ENCODE results near the gene DLGAP1. TPM values are rescaled to one million over a fixed set of nuclear protein-coding genes. Genes with fewer than 3 reads are reported as not detected.
"Not testable (repeated sequence)": the region's sequence is repeated elsewhere in the genome, so short reads cannot be mapped to it uniquely, and the experiment has no call there.

Gene DLGAP1
- total RNA-seq, 1 donor from 2014 or later: not detected

DNA sequence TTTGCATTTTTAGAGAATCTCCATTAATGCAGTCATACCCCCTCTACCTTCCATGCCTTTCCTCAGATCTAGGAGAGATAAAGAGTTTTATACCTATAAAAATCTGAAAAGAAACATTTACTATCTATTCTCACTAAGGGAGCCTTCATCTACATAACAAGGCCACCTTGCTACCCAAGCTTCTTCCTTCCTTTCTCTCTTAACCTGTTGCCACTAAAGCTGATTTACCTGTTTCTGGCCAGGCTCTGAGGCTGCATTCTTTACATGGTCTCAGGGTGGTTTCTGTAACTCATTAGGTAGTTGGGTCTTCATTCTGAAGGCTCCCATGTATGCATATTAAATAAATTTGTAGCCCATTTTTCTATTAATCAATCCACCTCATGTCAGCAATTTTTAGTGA lies 391.6 kb downstream of the DLGAP1 start:
- ATAC-seq: no peak
- intact Hi-C loops (cut with DNase I): no loop called here
- no peak for DNase-seq (ENCODE audit: missing footprints)

DNA sequence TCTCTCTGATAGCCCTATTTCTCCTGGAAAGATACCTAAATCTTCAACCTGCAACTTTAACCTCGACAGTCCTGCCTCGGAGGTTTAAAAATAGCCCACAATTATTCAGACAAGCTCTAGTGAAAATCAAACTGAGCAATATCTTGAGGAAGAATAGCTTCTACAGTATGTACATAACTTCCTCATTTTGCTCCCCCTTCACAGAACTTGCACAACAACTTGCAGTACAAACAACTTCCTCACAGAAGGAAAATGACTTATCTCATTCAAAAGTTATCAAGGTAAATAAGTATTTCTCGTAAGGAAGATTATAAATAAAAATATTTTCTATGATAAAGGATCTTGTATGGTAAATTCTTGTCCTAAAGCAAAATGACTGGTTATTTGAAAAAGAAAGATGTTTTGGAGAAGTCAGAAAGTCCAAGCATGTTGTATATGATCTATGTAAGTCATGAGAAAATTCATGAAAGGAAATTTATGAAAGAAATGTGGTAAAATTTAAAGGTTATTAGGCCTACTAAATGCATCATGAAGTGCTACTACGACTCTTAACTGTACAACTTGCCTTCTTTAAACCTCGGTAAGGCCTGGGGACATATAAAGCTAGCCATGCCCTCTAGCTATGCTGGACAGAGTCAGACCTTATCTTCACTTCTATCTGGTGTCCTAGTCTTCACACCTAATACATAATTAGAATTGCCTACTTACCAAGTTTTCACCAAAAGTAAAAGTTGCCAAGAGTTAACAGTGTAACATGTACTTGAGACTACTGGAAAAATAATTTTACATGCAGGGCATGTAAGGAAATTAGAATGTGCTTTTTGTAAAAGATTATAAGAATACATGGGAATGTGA lies 394.5 kb downstream of the DLGAP1 start:
- no peak for ATAC-seq
- intact Hi-C loops (cut with DNase I): no loop called here
- DNase-seq (ENCODE audit: missing footprints): no peak

DNA sequence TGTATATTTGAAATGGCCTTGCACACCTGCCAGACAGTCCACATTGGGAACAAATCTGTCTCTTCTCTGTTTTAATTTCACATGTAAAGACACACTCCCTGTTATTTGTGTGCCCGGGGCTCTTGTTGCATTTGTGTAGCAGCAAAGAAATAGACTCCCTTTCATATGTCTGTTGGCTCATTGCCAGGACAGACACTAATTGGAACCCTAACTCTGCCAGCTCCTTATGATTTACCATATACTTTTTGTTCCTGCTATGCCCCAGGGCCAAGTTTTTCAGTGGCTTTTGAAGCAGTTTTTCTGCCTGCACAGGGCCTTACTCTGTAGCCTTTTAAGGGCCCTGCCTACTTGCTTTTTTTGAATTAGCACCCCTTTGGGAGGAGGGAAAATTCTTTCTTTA lies 396.9 kb downstream of the DLGAP1 start:
- DNase-seq (ENCODE audit: missing footprints) (no peak), ATAC-seq (no peak)
- intact Hi-C loops (cut with DNase I): no loop called here

DNA sequence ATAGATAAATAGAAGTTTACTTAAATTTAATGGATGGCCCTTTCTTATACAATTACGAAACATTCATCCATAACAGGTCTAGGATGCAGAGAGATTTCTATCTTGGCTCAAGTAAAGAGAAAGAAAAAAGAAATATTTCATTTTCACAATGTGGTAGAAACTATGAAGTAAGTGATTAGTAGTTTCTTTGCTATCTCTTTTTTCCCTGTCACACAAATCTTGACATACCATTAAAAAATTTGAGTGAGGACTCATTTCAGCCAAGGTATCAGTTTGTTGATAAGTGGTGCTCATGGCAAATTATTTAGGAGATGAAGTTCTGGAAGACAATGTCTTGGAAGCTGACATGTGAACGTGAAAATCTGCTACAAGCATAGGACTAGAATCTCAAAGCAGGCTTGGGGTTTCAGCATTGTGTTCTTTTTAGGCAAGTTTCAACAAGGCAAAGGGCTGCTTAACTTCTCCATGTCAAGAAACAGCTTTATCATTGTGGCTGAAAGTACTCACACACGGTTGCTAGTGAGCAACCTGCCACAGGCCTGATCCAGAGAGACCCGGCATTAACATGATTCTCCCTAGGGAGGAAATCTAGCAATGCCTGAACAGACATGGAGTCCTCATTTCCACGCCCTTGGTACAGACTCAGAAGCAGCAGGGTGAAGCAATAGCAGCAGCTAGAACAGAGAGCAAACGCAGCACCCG lies 414.6 kb downstream of the DLGAP1 start:
- intact Hi-C loops (cut with DNase I): no loop called here
- DNase-seq (ENCODE audit: missing footprints) (no peak), ATAC-seq (no peak)

DNA sequence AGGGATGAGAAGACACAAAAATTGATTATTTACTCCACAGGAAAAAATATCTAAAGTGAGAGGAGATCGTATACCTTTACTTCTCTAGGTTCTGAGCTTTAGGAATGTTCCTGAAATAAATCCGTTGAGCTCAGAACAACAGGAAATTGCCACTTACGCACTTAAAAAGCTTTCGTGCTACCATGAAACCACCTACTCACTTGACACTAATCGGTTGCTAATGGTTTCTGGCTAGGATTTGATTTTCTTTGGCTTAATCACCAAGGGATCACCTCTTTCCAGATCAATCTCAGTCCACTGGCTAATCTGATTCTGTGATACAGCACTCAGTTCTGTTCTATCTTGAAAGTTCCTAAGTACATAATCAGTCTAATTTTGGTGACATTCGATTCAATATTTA lies 419.6 kb downstream of the DLGAP1 start:
- no peak for DNase-seq (ENCODE audit: missing footprints)
- intact Hi-C loops (cut with DNase I): no loop called here
- ATAC-seq: no peak

DNA sequence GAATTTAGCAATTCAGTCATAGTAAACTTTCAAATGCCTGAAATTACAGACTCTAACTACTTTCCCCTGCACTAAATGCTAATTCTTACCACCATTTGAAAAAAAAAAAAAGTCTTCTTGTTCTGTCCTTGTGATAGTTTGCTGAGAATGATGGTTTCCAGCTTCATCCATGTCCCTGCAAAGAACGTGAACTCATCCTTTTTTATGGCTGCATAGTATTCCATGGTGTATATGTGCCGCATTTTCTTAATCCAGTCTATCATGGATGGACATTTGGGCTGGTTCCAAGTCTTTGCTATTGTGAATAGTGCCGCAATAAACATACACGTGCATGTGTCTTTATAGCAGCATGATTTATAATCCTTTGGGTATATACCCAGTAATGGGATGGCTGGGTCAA lies 420.3 kb downstream of the DLGAP1 start:
- DNase-seq (ENCODE audit: missing footprints); ATAC-seq; intact Hi-C loops (cut with DNase I): not testable (repeated sequence)

DNA sequence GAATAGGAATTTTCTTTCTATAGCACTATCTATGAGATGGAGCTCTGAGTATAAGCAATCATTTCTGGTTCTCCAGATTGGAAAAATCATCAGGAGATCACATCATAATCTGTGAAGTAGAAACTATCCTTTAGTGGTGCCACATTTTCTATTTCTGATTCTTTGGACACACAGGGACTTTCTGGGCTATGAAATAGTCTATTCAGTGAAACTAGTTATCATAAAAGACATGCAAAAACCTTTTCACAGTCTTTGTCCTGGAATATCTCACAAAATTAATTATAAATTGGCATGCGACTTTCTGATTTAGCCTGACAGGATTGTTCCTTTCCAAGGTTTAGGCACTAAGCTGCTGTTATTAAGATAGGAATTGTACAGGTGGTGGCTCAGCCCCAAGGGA lies 428.6 kb downstream of the DLGAP1 start:
- intact Hi-C loops (cut with DNase I): no loop called here
- no peak for ATAC-seq
- no peak for DNase-seq (ENCODE audit: missing footprints)

DNA sequence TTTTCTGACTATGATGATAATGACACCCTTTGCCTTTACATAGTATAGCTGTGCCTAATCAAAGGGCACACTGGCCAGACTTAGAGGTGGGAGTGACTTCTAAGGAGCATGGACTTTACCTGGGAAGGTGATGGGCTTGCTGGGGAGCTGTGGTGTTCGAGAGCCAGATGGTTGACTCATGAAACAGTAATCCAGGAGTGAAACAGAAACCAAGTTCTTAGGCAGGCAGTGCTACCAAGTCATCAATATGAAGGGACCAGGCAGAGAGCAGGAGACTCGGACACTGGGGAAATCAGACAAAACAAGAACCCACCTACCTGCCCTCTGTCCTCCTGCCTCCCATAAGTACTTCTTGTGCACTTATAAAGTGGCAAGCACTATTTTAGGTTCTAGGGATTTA lies 430.4 kb downstream of the DLGAP1 start:
- DNase-seq (ENCODE audit: missing footprints) (no peak), ATAC-seq (no peak)
- intact Hi-C loops (cut with DNase I): no loop called here

DNA sequence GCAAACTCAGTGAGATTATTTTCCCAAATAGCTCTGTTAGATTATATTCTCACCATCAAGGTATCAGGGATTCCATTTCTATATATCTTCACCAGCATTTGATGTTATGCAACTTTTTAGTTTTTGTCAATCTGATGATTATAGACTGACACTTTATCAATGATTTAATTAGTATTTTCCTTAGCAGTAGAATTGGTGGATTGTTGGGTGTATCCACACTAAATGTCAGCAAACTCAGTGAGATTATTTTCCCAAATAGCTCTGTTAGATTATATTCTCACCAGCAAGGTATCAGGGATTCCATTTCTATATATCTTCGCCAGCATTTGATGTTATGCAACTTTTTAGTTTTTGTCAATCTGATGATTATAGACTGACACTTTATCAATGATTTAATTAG lies 432.4 kb downstream of the DLGAP1 start:
- DNase-seq (ENCODE audit: missing footprints); intact Hi-C loops (cut with DNase I); ATAC-seq: not testable (repeated sequence)

DNA sequence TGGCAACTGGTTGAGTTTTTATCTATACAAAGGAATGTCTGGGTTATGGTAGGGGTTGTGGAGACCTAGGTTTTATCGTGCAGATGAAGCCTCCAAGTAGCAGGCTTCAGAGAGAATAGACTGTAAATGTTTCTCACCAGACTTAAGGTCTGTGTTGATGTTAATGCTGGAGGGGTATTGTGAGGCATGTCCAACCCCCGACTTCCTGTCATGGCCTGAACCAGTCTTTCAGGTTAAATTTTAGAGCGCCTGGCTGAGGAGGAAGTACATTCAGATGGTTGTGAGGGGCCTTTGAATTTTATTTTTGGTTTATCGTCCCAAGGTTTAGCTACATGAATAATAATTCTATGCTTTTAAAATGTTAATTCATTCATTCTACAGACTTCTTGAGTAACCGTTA lies 435.1 kb downstream of the DLGAP1 start:
- DNase-seq (ENCODE audit: missing footprints) (no peak), ATAC-seq (no peak)
- intact Hi-C loops (cut with DNase I): no loop called here

DNA sequence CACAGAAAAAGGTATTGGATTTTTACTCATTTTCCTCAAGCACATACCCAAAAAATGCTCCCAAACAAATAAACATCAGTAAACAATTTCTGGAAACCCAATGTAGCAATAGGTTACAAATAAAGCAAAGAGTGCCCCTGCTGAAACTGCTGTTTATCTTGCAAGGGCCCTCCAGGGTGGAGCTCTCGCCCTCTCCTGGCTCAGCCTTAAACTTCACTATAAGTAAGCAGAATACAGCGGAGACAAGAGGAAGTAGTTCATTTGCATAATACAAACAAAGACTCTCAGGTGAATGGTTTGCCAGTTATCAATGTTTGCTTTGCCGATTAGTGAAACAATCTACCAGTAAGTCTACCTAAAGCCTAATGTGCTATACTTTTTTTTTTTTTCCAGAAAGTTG lies 437.6 kb downstream of the DLGAP1 start:
- DNase-seq (ENCODE audit: missing footprints) (no peak), ATAC-seq (no peak)
- intact Hi-C loops (cut with DNase I): no loop called here

DNA sequence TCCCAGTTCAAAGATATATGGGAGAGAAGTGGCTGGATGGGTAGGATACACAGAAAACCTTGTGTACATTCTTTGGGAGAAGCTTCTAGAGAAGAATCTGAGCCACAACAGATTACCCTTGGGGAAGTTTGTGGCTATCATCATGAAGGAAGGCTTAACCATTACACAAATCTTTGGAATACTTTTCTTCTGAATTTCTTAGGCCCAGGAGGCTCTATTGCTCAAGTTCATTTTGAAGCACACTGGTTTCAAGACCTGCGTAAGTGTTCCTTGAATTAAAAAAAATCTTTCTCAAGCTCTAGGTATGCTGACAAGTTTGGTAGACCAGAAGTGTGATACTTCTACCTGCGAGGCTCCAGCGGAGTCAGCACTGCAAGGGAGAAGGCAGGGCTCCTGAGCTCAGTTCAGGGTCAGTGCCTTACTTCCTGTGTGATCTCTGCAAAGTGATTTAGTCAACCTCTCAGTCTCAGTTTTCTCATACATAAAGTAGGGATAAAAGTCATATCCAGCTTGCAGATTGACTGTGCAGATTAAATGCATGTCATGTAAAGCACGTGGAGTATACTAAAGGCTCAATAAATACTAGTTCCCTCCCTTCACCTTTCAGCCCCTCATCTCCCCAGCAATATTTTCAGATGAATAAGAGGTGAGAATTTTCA lies 438.6 kb downstream of the DLGAP1 start:
- intact Hi-C loops (cut with DNase I): no loop called here

DNA sequence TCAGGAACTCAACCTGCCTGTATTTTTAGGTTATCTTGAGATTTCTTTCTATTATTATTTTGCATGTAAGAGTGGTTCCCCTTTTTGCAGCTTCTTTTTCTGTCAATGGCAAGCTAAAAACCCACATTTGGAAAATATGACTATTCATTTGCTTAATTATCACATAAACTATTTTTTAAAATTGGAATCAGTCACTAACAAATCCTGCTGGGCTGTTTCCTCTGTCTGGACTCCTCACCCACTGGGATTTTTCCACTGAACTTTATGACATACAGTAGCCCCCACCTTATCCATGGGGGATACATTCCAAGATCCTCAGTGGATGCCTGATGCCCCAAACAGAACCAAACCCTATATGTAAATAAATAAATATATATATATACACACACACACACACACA lies 447.3 kb downstream of the DLGAP1 start:
- no peak for ATAC-seq
- intact Hi-C loops (cut with DNase I): no loop called here

More for the DNA sequence above, 438.6 kb downstream of the DLGAP1 start:
- DNase-seq (ENCODE audit: missing footprints) (no peak), ATAC-seq (no peak)

DNA sequence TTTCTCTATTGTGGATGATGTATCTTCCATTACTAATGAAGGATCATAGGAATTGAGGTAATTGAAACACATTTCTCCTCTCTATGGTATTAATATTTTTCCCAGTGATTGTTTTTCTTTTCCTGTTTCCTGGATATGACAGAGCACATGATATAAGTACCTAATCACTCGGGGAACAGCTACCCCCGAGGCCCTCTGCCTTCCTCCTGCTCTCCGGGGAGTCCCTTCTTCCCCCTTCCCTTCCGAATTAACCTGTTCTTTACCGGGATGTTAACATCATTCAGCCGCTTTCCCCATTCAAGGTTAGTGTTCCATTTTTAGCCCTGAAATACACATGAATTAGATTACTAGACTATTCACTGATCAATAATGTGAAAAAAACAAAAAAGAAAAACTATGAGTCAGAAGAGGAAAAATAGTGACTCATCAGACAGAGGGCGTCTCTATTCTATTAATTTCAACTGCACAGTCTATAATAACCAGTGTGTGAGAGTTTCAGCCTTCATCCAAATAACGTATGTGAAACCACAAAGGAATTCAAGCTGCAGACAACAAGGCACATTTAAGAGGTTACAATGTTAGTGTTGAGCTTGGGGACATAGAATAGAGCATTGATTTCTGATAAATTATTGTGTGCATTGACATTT lies 450.8 kb downstream of the DLGAP1 start:
- DNase-seq (ENCODE audit: missing footprints) (no peak), ATAC-seq (no peak)
- intact Hi-C loops (cut with DNase I): no loop called here

More for the DNA sequence above, 447.3 kb downstream of the DLGAP1 start:
- no peak for DNase-seq (ENCODE audit: missing footprints)

DNA sequence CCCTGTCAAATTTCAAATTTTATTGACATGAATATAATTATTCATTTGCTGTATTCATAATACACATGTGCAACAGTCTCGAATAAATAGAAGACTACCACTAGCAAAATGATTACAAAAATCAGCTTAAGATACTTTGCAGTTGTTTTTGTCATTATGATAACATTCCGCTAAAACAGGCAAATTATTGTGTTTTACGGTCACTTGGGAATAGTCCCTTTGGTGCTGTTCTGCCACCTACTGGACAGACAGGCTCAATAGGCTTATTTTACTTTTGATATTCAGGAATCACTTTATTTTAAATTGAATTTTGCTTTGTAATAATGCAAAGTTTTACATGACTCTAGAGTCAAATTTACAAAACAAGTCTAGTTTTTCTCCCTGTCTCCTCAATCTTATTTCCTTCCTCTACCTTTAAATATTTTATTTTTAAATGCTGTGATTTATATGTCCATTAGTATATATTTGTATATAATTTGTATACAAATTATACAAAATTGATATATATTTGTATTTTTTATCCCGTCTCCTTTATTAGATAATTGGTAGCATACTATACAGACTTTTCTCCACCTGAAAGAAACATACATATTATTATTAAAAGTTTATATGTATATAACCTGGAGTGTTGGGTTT lies 456.3 kb downstream of the DLGAP1 start:
- intact Hi-C loops (cut with DNase I): loop anchor here (5.0 kb wide), 2 partner anchors 147 to 717 kb away; no protein-coding TSS in a partner anchor
- DNase-seq (ENCODE audit: missing footprints) (no peak), ATAC-seq (no peak)

DNA sequence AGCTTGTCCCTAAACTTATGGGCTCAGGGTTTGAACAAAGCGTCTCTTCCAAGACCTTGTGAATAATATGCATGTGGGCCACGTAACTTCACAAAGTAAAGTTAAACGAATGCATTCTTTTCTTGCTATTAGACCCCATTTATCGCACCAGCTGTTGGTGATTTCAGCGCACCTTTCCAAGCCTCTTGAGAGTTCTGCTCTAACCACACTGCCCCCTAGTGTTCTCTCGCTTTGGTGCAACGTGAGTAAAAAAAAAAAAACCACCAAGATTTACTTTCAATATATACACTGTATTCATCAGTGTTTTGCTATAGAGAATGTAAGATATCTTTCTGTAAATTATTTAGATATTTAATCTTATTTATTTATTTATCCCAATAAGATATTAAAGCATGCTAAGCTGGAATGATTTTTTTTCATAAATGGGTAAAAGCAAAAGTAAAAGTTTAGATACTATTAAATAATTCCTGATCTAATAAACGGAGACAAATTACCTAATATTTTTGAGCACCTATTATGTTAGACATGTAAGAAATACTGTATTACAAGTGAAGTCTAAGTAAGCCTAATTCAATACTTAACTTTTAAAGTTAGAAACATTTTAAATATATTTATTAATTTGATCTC lies 459.5 kb downstream of the DLGAP1 start:
- ATAC-seq (peak; percentile 31), DNase-seq (ENCODE audit: missing footprints) (no peak)
- intact Hi-C loops (cut with DNase I): loop anchor here (1.0 to 5.0 kb wide), 4 partner anchors 143 to 713 kb away; no protein-coding TSS in a partner anchor

DNA sequence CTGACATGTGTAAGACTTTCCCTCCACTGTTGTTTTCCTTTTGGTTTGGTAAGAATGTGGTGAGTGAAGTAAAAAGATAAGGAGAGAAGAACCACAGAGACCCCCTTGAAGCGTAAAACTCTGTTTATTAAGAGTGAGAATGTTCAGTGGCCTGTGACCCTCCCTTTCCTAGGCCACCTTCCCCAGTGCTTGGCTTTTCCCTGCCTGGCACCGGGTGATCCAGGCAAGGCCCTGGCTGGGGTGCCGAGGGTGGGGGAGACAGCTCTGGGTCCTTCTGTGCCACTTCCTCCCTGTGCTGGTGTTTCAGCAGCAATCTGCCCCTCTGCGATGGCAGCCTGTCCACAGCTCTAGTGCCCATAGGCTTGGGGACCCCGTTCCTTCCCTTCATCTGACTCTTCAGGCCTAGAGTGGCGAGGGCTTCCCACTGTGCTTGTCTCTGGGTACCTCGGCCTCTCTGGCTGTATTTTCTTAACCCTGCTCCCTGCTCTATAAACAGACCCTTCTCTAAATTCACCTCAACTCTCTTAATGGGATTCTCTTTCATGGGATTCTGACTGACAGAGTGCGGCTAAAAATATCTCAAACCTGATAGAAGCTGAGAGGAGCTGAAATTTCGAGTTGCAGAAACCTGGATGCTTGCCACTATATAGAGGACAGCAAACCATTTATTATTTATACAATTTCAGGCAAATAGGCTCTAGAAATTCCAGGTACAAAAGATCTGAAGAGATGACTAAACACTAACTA lies 461.0 kb downstream of the DLGAP1 start:
- no peak for DNase-seq (ENCODE audit: missing footprints)
- ATAC-seq: peak; percentile 34
- intact Hi-C loops (cut with DNase I): loop anchor here (2.0 kb wide), 1 partner anchor 291 kb away; no protein-coding TSS in a partner anchor
